HEK293 (cell line): ENCODE measurements around the gene PLCB1.

Experiments
- CTCF ChIA-PET: fragments of 350-600 bp; formaldehyde crosslinking; extraction: SDS; loops from one replicate; lab custom pipeline; 2021; ENCODE audit warnings: antibody characterized with exemption; lab: Yijun Ruan, JAX
- POLR2A ChIA-PET: fragments of 300-600 bp; formaldehyde crosslinking; extraction: SDS; loops from one replicate; lab custom pipeline; 2020; ENCODE audit warnings: antibody characterized with exemption, inconsistent platforms; lab: Yijun Ruan, JAX
- H3K27ac ChIP-seq: fragments of 200-500 bp; sonication (Bioruptor generic); 2 replicates; pipeline ENCODE4 v1.5.1; 2014; ENCODE audit warnings: low read depth, low read length, control low read depth, inconsistent platforms; ENCODE audit errors: extremely low read depth
- H3K36me3 ChIP-seq, 2 experiments: fragments of 200-500 bp in 1 of 2; sonication (Bioruptor generic) in 1 of 2; 1 replicate in 1 of 2; 2 replicates in 1 of 2; pipeline ENCODE4 v1.5.1; 2014 to 2017; ENCODE audit warnings: inconsistent platforms in 2 of 2, low read length in 2 of 2; ENCODE audit not compliant: control insufficient read depth in 2 of 2, insufficient read depth in 1 of 2
- H3K4me1 ChIP-seq: fragments of 200-500 bp; sonication (Bioruptor generic); 2 replicates; pipeline ENCODE4 v1.5.1; 2014; ENCODE audit warnings: mild to moderate bottlenecking, low read length, inconsistent platforms; ENCODE audit not compliant: control insufficient read depth, insufficient read depth
- H3K4me3 ChIP-seq: 2 replicates; pipeline ENCODE4 v1.5.1; 2011; ENCODE audit warnings: low read depth, mild to moderate bottlenecking, control low read depth, low read length, moderate library complexity
- H3K9me3 ChIP-seq: fragments of 200-500 bp; sonication (Bioruptor generic); 2 replicates; pipeline ENCODE4 v1.5.1; 2014; ENCODE audit warnings: low read depth, low read length, inconsistent platforms; ENCODE audit not compliant: control insufficient read depth, insufficient read depth
- HOXD13 ChIP-seq: sonication (generic); formaldehyde crosslinking; IDR thresholded peaks from 2 replicates; pipeline ENCODE4 v1.8.0; 2022; ENCODE audit warnings: missing genetic modification reagents, borderline replicate concordance
- PRDM2 ChIP-seq: fragments of 450-650 bp; formaldehyde crosslinking; IDR thresholded peaks from 2 replicates; pipeline ENCODE4 v1.5.1; 2016; ENCODE audit warnings: missing biosample characterization, missing genetic modification characterization, borderline replicate concordance
- YY2 ChIP-seq: fragments of 450-650 bp; formaldehyde crosslinking; IDR thresholded peaks from 2 replicates; pipeline ENCODE4 v1.5.1; 2016; ENCODE audit warnings: missing biosample characterization, missing genetic modification characterization
- ZNF324 ChIP-seq: fragments of 450-650 bp; formaldehyde crosslinking; IDR thresholded peaks from 2 replicates; pipeline ENCODE4 v1.5.1; 2016; ENCODE audit warnings: missing biosample characterization, missing genetic modification characterization
- ZNF350 ChIP-seq: fragments of 450-650 bp; formaldehyde crosslinking; IDR thresholded peaks from 2 replicates; pipeline ENCODE4 v1.5.0; 2017; ENCODE audit warnings: missing biosample characterization, mild to moderate bottlenecking, missing genetic modification characterization
- ZNF398 ChIP-seq: fragments of 450-650 bp; formaldehyde crosslinking; IDR thresholded peaks from 2 replicates; pipeline ENCODE4 v1.5.1; 2017; ENCODE audit warnings: missing biosample characterization, missing genetic modification characterization
- ZNF626 ChIP-seq: fragments of 450-650 bp; sonication (Bioruptor Pico); formaldehyde crosslinking; IDR thresholded peaks from 2 replicates; pipeline ENCODE4 v1.5.1; 2018; ENCODE audit warnings: missing biosample characterization, missing genetic modification characterization, inconsistent platforms
- ZNF660 ChIP-seq: fragments of 450-650 bp; IDR thresholded peaks from 2 replicates; pipeline ENCODE4 v1.5.1; 2018; ENCODE audit warnings: missing biosample characterization, mild to moderate bottlenecking, missing genetic modification characterization
- ZNF837 ChIP-seq: fragments of 450-650 bp; formaldehyde crosslinking; IDR thresholded peaks from 2 replicates; pipeline ENCODE4 v1.5.1; 2016; ENCODE audit warnings: missing biosample characterization, missing genetic modification characterization
- ZXDB ChIP-seq: fragments of 450-650 bp; formaldehyde crosslinking; IDR thresholded peaks from 2 replicates; pipeline ENCODE4 v1.5.1; 2016; ENCODE audit warnings: missing biosample characterization, missing genetic modification characterization
- TF ChIP-seq, protein P1 (sequence below): fragments of 450-650 bp; formaldehyde crosslinking; IDR thresholded peaks from 2 replicates; pipeline ENCODE4 v1.5.1; 2016; ENCODE audit warnings: missing biosample characterization, missing genetic modification characterization

PLCB1 gene

GRCh38 chr20:8658103-8658502 lies 526.0 kb downstream of the PLCB1 start:
- H3K9me3 ChIP-seq: no peaks in the 10 kb centered on the region
- CTCF ChIA-PET: no interaction called here
- TF ChIP-seq ZNF626 (tag by site-specific recombination): no peak
- TF ChIP-seq YY2 (tag by site-specific recombination): no peak
- TF ChIP-seq PRDM2 (tag by site-specific recombination): no peak
- TF ChIP-seq, protein P1, sequence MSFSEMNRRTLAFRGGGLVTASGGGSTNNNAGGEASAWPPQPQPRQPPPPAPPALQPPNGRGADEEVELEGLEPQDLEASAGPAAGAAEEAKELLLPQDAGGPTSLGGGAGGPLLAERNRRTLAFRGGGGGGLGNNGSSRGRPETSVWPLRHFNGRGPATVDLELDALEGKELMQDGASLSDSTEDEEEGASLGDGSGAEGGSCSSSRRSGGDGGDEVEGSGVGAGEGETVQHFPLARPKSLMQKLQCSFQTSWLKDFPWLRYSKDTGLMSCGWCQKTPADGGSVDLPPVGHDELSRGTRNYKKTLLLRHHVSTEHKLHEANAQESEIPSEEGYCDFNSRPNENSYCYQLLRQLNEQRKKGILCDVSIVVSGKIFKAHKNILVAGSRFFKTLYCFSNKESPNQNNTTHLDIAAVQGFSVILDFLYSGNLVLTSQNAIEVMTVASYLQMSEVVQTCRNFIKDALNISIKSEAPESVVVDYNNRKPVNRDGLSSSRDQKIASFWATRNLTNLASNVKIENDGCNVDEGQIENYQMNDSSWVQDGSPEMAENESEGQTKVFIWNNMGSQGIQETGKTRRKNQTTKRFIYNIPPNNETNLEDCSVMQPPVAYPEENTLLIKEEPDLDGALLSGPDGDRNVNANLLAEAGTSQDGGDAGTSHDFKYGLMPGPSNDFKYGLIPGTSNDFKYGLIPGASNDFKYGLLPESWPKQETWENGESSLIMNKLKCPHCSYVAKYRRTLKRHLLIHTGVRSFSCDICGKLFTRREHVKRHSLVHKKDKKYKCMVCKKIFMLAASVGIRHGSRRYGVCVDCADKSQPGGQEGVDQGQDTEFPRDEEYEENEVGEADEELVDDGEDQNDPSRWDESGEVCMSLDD: no peak
- H3K4me1 ChIP-seq: no peaks in the 10 kb centered on the region
- no peak overlapping the region for H3K27ac ChIP-seq
- POLR2A ChIA-PET: no interaction called here
- no peak overlapping the region for H3K4me3 ChIP-seq
- H3K36me3 ChIP-seq: no peaks in the 10 kb centered on the region

DNA sequence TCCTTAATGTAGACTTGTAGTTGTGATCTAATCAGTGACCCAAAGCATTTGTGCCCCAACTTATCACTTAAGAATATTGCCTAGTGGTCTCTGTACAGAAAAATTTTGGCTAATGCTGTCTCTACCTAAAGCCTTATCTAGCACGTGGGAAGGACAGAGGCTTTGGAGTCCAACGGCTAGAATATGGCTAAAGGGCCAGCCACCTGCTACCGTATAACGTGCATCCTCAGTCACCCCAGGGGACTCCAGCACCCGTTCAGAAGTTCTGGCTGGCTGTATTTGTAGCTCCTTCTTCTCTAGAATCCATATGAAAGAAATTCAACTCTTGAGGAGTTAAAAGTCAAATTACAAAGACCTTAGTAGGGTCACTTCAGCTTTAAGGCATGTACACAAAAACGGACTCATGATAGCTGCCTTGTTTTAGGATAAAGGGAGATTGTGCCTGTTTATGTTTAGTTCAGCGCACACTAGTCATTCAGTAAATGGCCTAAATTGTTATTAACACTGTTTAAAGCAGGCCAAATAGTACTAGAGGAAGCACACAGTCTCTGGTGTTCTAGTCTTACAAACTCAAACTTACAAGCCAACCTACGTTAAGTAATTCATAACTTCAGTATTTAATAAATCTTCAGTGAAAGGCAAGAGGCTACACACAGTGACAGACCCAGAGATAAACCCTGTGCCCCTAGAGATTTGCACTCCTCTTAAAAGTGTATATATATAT lies 529.3 kb downstream of the PLCB1 start:
- H3K4me1 ChIP-seq: no peaks in the 10 kb centered on the region
- no peak overlapping the region for H3K4me3 ChIP-seq
- CTCF ChIA-PET: interaction anchor here (0.6 kb wide), 1 partner anchor 70 kb away, joined by 3 read pairs; no protein-coding TSS in a partner anchor
- H3K9me3 ChIP-seq: no peaks in the 10 kb centered on the region
- peaks cover 0 to 8% of the 10 kb centered on the region in 2 experiments; a peak in 1 of 3 replicates for H3K36me3 ChIP-seq
- POLR2A ChIA-PET: no interaction called here
- TF ChIP-seq ZNF324 (no peak), HOXD13 (CRISPR knock-in tag) (no peak), ZNF660 (tag by site-specific recombination) (no peak), ZNF350 (no peak), ZNF398 (tag by site-specific recombination) (no peak), ZXDB (tag by site-specific recombination) (no peak), ZNF837 (tag by site-specific recombination) (no peak)
- no peak overlapping the region for H3K27ac ChIP-seq
